ENCODE data around the gene CRISPLD2.
A peak's percentile ranks its signal among the peaks of the same experiment; 100 is the strongest.

CRISPLD2 gene

DNA sequence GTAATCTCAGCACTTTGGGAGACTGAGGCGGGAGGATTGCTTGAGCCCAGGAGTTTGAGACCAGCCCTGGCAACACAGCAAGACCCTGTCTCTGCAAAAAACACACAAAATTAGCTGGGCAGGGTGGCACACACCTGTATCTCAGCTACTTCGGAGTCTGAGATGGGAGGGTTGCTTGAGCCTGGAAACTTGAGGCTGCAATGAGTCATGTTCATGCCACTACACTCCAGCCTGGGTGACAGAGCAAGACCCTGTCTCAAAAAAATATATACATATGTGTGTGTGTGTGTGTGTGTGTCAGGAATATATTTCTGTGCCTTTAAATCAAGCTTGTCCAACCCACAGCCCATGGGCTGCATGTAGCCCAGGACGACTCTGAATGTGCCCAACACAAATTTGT, 55.2 kb downstream of the CRISPLD2 start:
- H2BK5ac ChIP-seq (ENCODE audit: low read length): no peak overlapping the region
- H3K4me3 ChIP-seq (ENCODE audit: low read length in 2 of 2): no peak overlapping the region
- H4K8ac ChIP-seq (ENCODE audit: low read depth, low read length): no peak overlapping the region
- H3K4me1 ChIP-seq (ENCODE audit: control insufficient read depth in 2 of 2, insufficient read depth in 1 of 2, low read depth in 1 of 2, low read length in 2 of 2): no peaks in the 10 kb centered on the region
- no peak overlapping the region for H2BK120ac ChIP-seq (ENCODE audit: low read depth, low read length)
- H3K79me1 ChIP-seq (ENCODE audit: low read depth, low read length): no peaks in the 10 kb centered on the region
- H3K4me2 ChIP-seq (ENCODE audit: insufficient read depth, low read length, poor library complexity, severe bottlenecking): no peak overlapping the region
- H3K27ac ChIP-seq (replicated peaks; ENCODE audit: low read length): no peak overlapping the region
- H3K9ac ChIP-seq (ENCODE audit: low read depth, low read length, poor library complexity): no peak overlapping the region
- no peaks in the 10 kb centered on the region for H3K27me3 ChIP-seq (ENCODE audit: control insufficient read depth in 3 of 3, insufficient read depth in 3 of 3, low read depth in 1 of 3, low read length in 3 of 3)
- no peak overlapping the region for H3K23ac ChIP-seq (ENCODE audit: low read depth, low read length, poor library complexity)
- no peak overlapping the region for H2BK12ac ChIP-seq (ENCODE audit: low read length)
- H2AFZ ChIP-seq (ENCODE audit: low read length): no peak overlapping the region
- H3K4ac ChIP-seq (ENCODE audit: low read length): no peak overlapping the region
- H3K18ac ChIP-seq (ENCODE audit: low read length): no peak overlapping the region
- no peak overlapping the region for H2BK15ac ChIP-seq (ENCODE audit: low read length)
- H3K9me3 ChIP-seq (replicated peaks in 1 of 2; ENCODE audit: control insufficient read depth in 2 of 2, insufficient read depth in 1 of 2, low read depth in 1 of 2, low read length in 2 of 2): peaks cover 2 to 3% of the 10 kb centered on the region in 2 donors
- no peak for DNase-seq (ENCODE audit: low spot score)
- WGBS, 2 donors (ENCODE audit: extremely low coverage in 2 of 2, insufficient read length in 2 of 2, insufficient replicate concordance in 1 of 2): no CpG with 5 or more reads among the region's 3 CpGs
- H2AK5ac ChIP-seq (ENCODE audit: low read depth, low read length): no peak overlapping the region
- no peak overlapping the region for H3K14ac ChIP-seq (ENCODE audit: low read length)
- no peak overlapping the region for H4K91ac ChIP-seq (ENCODE audit: low read depth, low read length, poor library complexity)
- H3K36me3 ChIP-seq (replicated peaks in 1 of 2; ENCODE audit: control insufficient read depth in 2 of 2, insufficient read depth in 2 of 2, low read length in 2 of 2): no peaks in the 10 kb centered on the region

GRCh38 chr16:84875846-84876245, 56.1 kb downstream of the CRISPLD2 start:
- no peaks in the 10 kb centered on the region for H3K27me3 ChIP-seq (ENCODE audit: control insufficient read depth in 3 of 3, insufficient read depth in 3 of 3, low read depth in 1 of 3, low read length in 3 of 3)
- no peak overlapping the region for H3K4me3 ChIP-seq (ENCODE audit: low read length in 2 of 2)

DNA sequence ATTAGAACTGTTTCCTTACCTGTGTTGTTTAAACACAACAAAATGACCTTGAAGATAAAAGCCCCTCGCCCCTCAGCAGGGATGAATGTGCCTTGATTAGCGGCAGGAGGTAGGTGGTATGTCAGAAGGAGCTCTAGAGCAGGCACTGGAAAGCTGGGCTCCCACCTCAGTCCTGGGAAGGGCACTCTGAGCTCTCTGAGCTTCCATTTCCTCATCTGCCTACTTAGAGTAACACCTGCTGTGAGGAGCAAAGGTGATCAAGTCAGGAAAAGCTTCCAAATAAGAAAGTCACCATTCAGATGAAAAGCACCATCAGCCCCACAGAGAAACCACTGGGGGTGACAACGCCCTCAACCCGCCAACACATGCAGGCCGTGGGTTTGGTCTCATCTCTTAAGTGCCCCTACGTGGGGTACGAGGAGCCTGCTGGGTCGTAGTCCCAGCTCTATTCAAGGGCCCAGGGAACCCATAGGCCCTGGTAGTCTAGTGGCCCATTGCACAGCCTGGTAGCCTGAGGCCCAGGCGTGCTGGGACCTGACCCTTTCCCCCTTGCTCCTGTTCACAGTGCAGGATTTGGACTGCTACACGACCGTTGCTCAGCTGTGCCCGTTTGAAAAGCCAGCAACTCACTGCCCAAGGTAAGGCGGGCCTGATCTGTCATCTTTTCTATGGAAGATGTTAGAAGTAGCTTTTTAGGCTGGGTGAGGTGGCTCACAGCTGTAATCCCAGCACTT, 57.3 kb downstream of the CRISPLD2 start:
- no peak for DNase-seq (ENCODE audit: low spot score)

More at GRCh38 chr16:84875846-84876245, 56.1 kb downstream of the CRISPLD2 start:
- no peak overlapping the region for H2BK12ac ChIP-seq (ENCODE audit: low read length)
- H3K9ac ChIP-seq (ENCODE audit: low read depth, low read length, poor library complexity): no peak overlapping the region
- H3K36me3 ChIP-seq (replicated peaks in 1 of 2; ENCODE audit: control insufficient read depth in 2 of 2, insufficient read depth in 2 of 2, low read length in 2 of 2): no peaks in the 10 kb centered on the region
- WGBS, 2 donors (ENCODE audit: extremely low coverage in 2 of 2, insufficient read length in 2 of 2, insufficient replicate concordance in 1 of 2): no CpG with 5 or more reads among the region's 6 CpGs
- H3K4me2 ChIP-seq (ENCODE audit: insufficient read depth, low read length, poor library complexity, severe bottlenecking): no peak overlapping the region
- no peak overlapping the region for H3K18ac ChIP-seq (ENCODE audit: low read length)
- no peak overlapping the region for H4K8ac ChIP-seq (ENCODE audit: low read depth, low read length)
- H3K23ac ChIP-seq (ENCODE audit: low read depth, low read length, poor library complexity): no peak overlapping the region
- H2AFZ ChIP-seq (ENCODE audit: low read length): no peak overlapping the region
- no peak for DNase-seq (ENCODE audit: low spot score)
- H2BK5ac ChIP-seq (ENCODE audit: low read length): no peak overlapping the region
- no peak overlapping the region for H3K14ac ChIP-seq (ENCODE audit: low read length)
- no peak overlapping the region for H2BK15ac ChIP-seq (ENCODE audit: low read length)
- H2AK5ac ChIP-seq (ENCODE audit: low read depth, low read length): no peak overlapping the region
- no peak overlapping the region for H4K91ac ChIP-seq (ENCODE audit: low read depth, low read length, poor library complexity)
- H3K27ac ChIP-seq (replicated peaks; ENCODE audit: low read length): no peak overlapping the region
- no peak overlapping the region for H2BK120ac ChIP-seq (ENCODE audit: low read depth, low read length)
- H3K4me1 ChIP-seq (ENCODE audit: control insufficient read depth in 2 of 2, insufficient read depth in 1 of 2, low read depth in 1 of 2, low read length in 2 of 2): no peaks in the 10 kb centered on the region
- H3K79me1 ChIP-seq (ENCODE audit: low read depth, low read length): no peaks in the 10 kb centered on the region
- H3K9me3 ChIP-seq (replicated peaks in 1 of 2; ENCODE audit: control insufficient read depth in 2 of 2, insufficient read depth in 1 of 2, low read depth in 1 of 2, low read length in 2 of 2): peaks cover 2 to 3% of the 10 kb centered on the region in 2 donors
- no peak overlapping the region for H3K4ac ChIP-seq (ENCODE audit: low read length)

GRCh38 chr16:84878770-84879169, 59.0 kb downstream of the CRISPLD2 start:
- H3K18ac ChIP-seq (ENCODE audit: low read length): no peak overlapping the region
- peaks cover 2 to 3% of the 10 kb centered on the region in 2 donors for H3K9me3 ChIP-seq (replicated peaks in 1 of 2; ENCODE audit: control insufficient read depth in 2 of 2, insufficient read depth in 1 of 2, low read depth in 1 of 2, low read length in 2 of 2)
- no peak overlapping the region for H2BK12ac ChIP-seq (ENCODE audit: low read length)
- no peaks in the 10 kb centered on the region for H3K79me1 ChIP-seq (ENCODE audit: low read depth, low read length)
- WGBS, 2 donors (ENCODE audit: extremely low coverage in 2 of 2, insufficient read length in 2 of 2, insufficient replicate concordance in 1 of 2): no CpG with 5 or more reads among the region's 5 CpGs
- H3K4me2 ChIP-seq (ENCODE audit: insufficient read depth, low read length, poor library complexity, severe bottlenecking): no peak overlapping the region
- no peak overlapping the region for H4K8ac ChIP-seq (ENCODE audit: low read depth, low read length)
- no peak overlapping the region for H4K91ac ChIP-seq (ENCODE audit: low read depth, low read length, poor library complexity)
- no peaks in the 10 kb centered on the region for H3K27me3 ChIP-seq (ENCODE audit: control insufficient read depth in 3 of 3, insufficient read depth in 3 of 3, low read depth in 1 of 3, low read length in 3 of 3)
- peaks cover 0 to 2% of the 10 kb centered on the region in 2 donors for H3K4me1 ChIP-seq (ENCODE audit: control insufficient read depth in 2 of 2, insufficient read depth in 1 of 2, low read depth in 1 of 2, low read length in 2 of 2)
- H3K23ac ChIP-seq (ENCODE audit: low read depth, low read length, poor library complexity): no peak overlapping the region
- H3K4ac ChIP-seq (ENCODE audit: low read length): no peak overlapping the region
- no peak overlapping the region for H3K27ac ChIP-seq (replicated peaks; ENCODE audit: low read length)
- H3K14ac ChIP-seq (ENCODE audit: low read length): no peak overlapping the region
- no peak overlapping the region for H3K4me3 ChIP-seq (ENCODE audit: low read length in 2 of 2)
- no peak overlapping the region for H2BK15ac ChIP-seq (ENCODE audit: low read length)
- no peak overlapping the region for H2BK120ac ChIP-seq (ENCODE audit: low read depth, low read length)
- H2AK5ac ChIP-seq (ENCODE audit: low read depth, low read length): no peak overlapping the region
- no peaks in the 10 kb centered on the region for H3K36me3 ChIP-seq (replicated peaks in 1 of 2; ENCODE audit: control insufficient read depth in 2 of 2, insufficient read depth in 2 of 2, low read length in 2 of 2)
- DNase-seq (ENCODE audit: low spot score): no peak
- H3K9ac ChIP-seq (ENCODE audit: low read depth, low read length, poor library complexity): no peak overlapping the region
- no peak overlapping the region for H2BK5ac ChIP-seq (ENCODE audit: low read length)
- H2AFZ ChIP-seq (ENCODE audit: low read length): no peak overlapping the region

More for the DNA sequence above, 57.3 kb downstream of the CRISPLD2 start:
- no peak overlapping the region for H2BK15ac ChIP-seq (ENCODE audit: low read length)
- peak overlapping the region; percentile 78 for H3K14ac ChIP-seq (ENCODE audit: low read length)
- no peak overlapping the region for H2AFZ ChIP-seq (ENCODE audit: low read length)
- no peak overlapping the region for H2BK12ac ChIP-seq (ENCODE audit: low read length)
- no peaks in the 10 kb centered on the region for H3K27me3 ChIP-seq (ENCODE audit: control insufficient read depth in 3 of 3, insufficient read depth in 3 of 3, low read depth in 1 of 3, low read length in 3 of 3)
- H3K79me1 ChIP-seq (ENCODE audit: low read depth, low read length): no peaks in the 10 kb centered on the region
- H3K4me1 ChIP-seq (ENCODE audit: control insufficient read depth in 2 of 2, insufficient read depth in 1 of 2, low read depth in 1 of 2, low read length in 2 of 2): no peaks in the 10 kb centered on the region
- H3K4me2 ChIP-seq (ENCODE audit: insufficient read depth, low read length, poor library complexity, severe bottlenecking): no peak overlapping the region
- H3K4me3 ChIP-seq (ENCODE audit: low read length in 2 of 2): no peak overlapping the region
- H3K27ac ChIP-seq (replicated peaks; ENCODE audit: low read length): no peak overlapping the region
- H3K9ac ChIP-seq (ENCODE audit: low read depth, low read length, poor library complexity): no peak overlapping the region
- H2AK5ac ChIP-seq (ENCODE audit: low read depth, low read length): no peak overlapping the region
- peaks cover 2 to 3% of the 10 kb centered on the region in 2 donors for H3K9me3 ChIP-seq (replicated peaks in 1 of 2; ENCODE audit: control insufficient read depth in 2 of 2, insufficient read depth in 1 of 2, low read depth in 1 of 2, low read length in 2 of 2)
- no CpG with 5 or more reads among the region's 13 CpGs for WGBS, 2 donors (ENCODE audit: extremely low coverage in 2 of 2, insufficient read length in 2 of 2, insufficient replicate concordance in 1 of 2)
- peak overlapping the region; percentile 2 for H3K23ac ChIP-seq (ENCODE audit: low read depth, low read length, poor library complexity)
- H2BK5ac ChIP-seq (ENCODE audit: low read length): no peak overlapping the region
- no peak overlapping the region for H4K8ac ChIP-seq (ENCODE audit: low read depth, low read length)
- H2BK120ac ChIP-seq (ENCODE audit: low read depth, low read length): no peak overlapping the region
- no peak overlapping the region for H3K18ac ChIP-seq (ENCODE audit: low read length)
- no peak overlapping the region for H3K4ac ChIP-seq (ENCODE audit: low read length)
- no peak overlapping the region for H4K91ac ChIP-seq (ENCODE audit: low read depth, low read length, poor library complexity)
- H3K36me3 ChIP-seq (replicated peaks in 1 of 2; ENCODE audit: control insufficient read depth in 2 of 2, insufficient read depth in 2 of 2, low read length in 2 of 2): no peaks in the 10 kb centered on the region
